ENCODE measurements around the gene HSD17B1.

The HSD17B1 gene

GRCh38 chr17:42585353-42585752 is 32.6 kb downstream of the HSD17B1 start:
- Histone ChIP-seq H3K9ac (ENCODE audit: low read depth, low read length) (no peak overlapping the region), H3K27ac (ENCODE audit: low read depth, low read length) (no peak overlapping the region), H3K4me1 (ENCODE audit: control insufficient read depth, insufficient read depth, low read length) (no peaks in the 10 kb centered on the region), H3K27me3 (ENCODE audit: control insufficient read depth, insufficient read depth, low read length) (no peaks in the 10 kb centered on the region), H3K4me3 (ENCODE audit: low read depth, low read length) (no peak overlapping the region), H3K9me3 (ENCODE audit: control insufficient read depth, insufficient read depth, low read length) (no peaks in the 10 kb centered on the region), H3K36me3 (ENCODE audit: control insufficient read depth, insufficient read depth, low read length) (peaks cover 84% of the 10 kb centered on the region)

- Histone ChIP-seq H3K27ac (ENCODE audit: low read depth, low read length) (no peak overlapping the region), H3K27me3 (ENCODE audit: control insufficient read depth, insufficient read depth, low read length) (no peaks in the 10 kb centered on the region), H3K4me3 (ENCODE audit: low read depth, low read length) (no peak overlapping the region), H3K4me1 (ENCODE audit: control insufficient read depth, insufficient read depth, low read length) (no peaks in the 10 kb centered on the region), H3K9me3 (ENCODE audit: control insufficient read depth, insufficient read depth, low read length) (no peaks in the 10 kb centered on the region), H3K9ac (ENCODE audit: low read depth, low read length) (no peak overlapping the region), H3K36me3 (ENCODE audit: control insufficient read depth, insufficient read depth, low read length) (peaks cover 84% of the 10 kb centered on the region)
Measured at GRCh38 chr17:42586514-42587230, 33.9 kb downstream of the HSD17B1 start.

GRCh38 chr17:42590886-42591285 is 38.2 kb downstream of the HSD17B1 start:
- H3K9ac ChIP-seq (ENCODE audit: low read depth, low read length) = no peak overlapping the region
- H3K36me3 ChIP-seq (ENCODE audit: control insufficient read depth, insufficient read depth, low read length) = peaks cover 49% of the 10 kb centered on the region
- H3K27me3 ChIP-seq (ENCODE audit: control insufficient read depth, insufficient read depth, low read length) = no peaks in the 10 kb centered on the region

GRCh38 chr17:42591411-42591810 is 38.7 kb downstream of the HSD17B1 start:
- no peak overlapping the region for H3K9ac ChIP-seq (ENCODE audit: low read depth, low read length)
- H3K27me3 ChIP-seq (ENCODE audit: control insufficient read depth, insufficient read depth, low read length) = no peaks in the 10 kb centered on the region
- no peak overlapping the region for H3K27ac ChIP-seq (ENCODE audit: low read depth, low read length)
- no peaks in the 10 kb centered on the region for H3K4me1 ChIP-seq (ENCODE audit: control insufficient read depth, insufficient read depth, low read length)
- peaks cover 45% of the 10 kb centered on the region for H3K36me3 ChIP-seq (ENCODE audit: control insufficient read depth, insufficient read depth, low read length)
- no peak overlapping the region for H3K4me3 ChIP-seq (ENCODE audit: low read depth, low read length)
- H3K9me3 ChIP-seq (ENCODE audit: control insufficient read depth, insufficient read depth, low read length) = no peaks in the 10 kb centered on the region

More at GRCh38 chr17:42590886-42591285, 38.2 kb downstream of the HSD17B1 start:
- Histone ChIP-seq H3K4me3 (ENCODE audit: low read depth, low read length) (no peak overlapping the region), H3K27ac (ENCODE audit: low read depth, low read length) (no peak overlapping the region), H3K4me1 (ENCODE audit: control insufficient read depth, insufficient read depth, low read length) (no peaks in the 10 kb centered on the region), H3K9me3 (ENCODE audit: control insufficient read depth, insufficient read depth, low read length) (no peaks in the 10 kb centered on the region)

GRCh38 chr17:42596386-42596785 is 43.7 kb downstream of the HSD17B1 start:
- no peaks in the 10 kb centered on the region for H3K9me3 ChIP-seq (ENCODE audit: control insufficient read depth, insufficient read depth, low read length)
- H3K27ac ChIP-seq (ENCODE audit: low read depth, low read length) = no peak overlapping the region
- no peaks in the 10 kb centered on the region for H3K4me1 ChIP-seq (ENCODE audit: control insufficient read depth, insufficient read depth, low read length)
- no peak overlapping the region for H3K4me3 ChIP-seq (ENCODE audit: low read depth, low read length)
- peaks cover 11% of the 10 kb centered on the region; the same call in 1 of the 2 replicates for H3K36me3 ChIP-seq (ENCODE audit: control insufficient read depth, insufficient read depth, low read length)
- no peaks in the 10 kb centered on the region for H3K27me3 ChIP-seq (ENCODE audit: control insufficient read depth, insufficient read depth, low read length)
- no peak overlapping the region for H3K9ac ChIP-seq (ENCODE audit: low read depth, low read length)

- H3K9me3 ChIP-seq (ENCODE audit: control insufficient read depth, insufficient read depth, low read length) = no peaks in the 10 kb centered on the region
- peaks cover 4% of the 10 kb centered on the region; the same call in 1 of the 2 replicates for H3K36me3 ChIP-seq (ENCODE audit: control insufficient read depth, insufficient read depth, low read length)
- H3K27ac ChIP-seq (ENCODE audit: low read depth, low read length) = no peak overlapping the region
- no peaks in the 10 kb centered on the region for H3K27me3 ChIP-seq (ENCODE audit: control insufficient read depth, insufficient read depth, low read length)
- no peaks in the 10 kb centered on the region for H3K4me1 ChIP-seq (ENCODE audit: control insufficient read depth, insufficient read depth, low read length)
- H3K9ac ChIP-seq (ENCODE audit: low read depth, low read length) = no peak overlapping the region
- H3K4me3 ChIP-seq (ENCODE audit: low read depth, low read length) = no peak overlapping the region
Measured at GRCh38 chr17:42598905-42599304, 46.2 kb downstream of the HSD17B1 start.

- Histone ChIP-seq H3K9me3 (ENCODE audit: control insufficient read depth, insufficient read depth, low read length) (no peaks in the 10 kb centered on the region), H3K27ac (ENCODE audit: low read depth, low read length) (no peak overlapping the region), H3K4me1 (ENCODE audit: control insufficient read depth, insufficient read depth, low read length) (0 out of 2 replicates have a peak, but pooled peaks cover 3% of the 10 kb centered on the region), H3K27me3 (ENCODE audit: control insufficient read depth, insufficient read depth, low read length) (no peaks in the 10 kb centered on the region), H3K4me3 (ENCODE audit: low read depth, low read length) (no peak overlapping the region), H3K36me3 (ENCODE audit: control insufficient read depth, insufficient read depth, low read length) (no peaks in the 10 kb centered on the region), H3K9ac (ENCODE audit: low read depth, low read length) (no peak overlapping the region)
Measured at GRCh38 chr17:42603318-42603717, 50.6 kb downstream of the HSD17B1 start.
